Measurements from ENCODE around the gene OR11A1.

The OR11A1 gene, protein sequence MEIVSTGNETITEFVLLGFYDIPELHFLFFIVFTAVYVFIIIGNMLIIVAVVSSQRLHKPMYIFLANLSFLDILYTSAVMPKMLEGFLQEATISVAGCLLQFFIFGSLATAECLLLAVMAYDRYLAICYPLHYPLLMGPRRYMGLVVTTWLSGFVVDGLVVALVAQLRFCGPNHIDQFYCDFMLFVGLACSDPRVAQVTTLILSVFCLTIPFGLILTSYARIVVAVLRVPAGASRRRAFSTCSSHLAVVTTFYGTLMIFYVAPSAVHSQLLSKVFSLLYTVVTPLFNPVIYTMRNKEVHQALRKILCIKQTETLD

DNA sequence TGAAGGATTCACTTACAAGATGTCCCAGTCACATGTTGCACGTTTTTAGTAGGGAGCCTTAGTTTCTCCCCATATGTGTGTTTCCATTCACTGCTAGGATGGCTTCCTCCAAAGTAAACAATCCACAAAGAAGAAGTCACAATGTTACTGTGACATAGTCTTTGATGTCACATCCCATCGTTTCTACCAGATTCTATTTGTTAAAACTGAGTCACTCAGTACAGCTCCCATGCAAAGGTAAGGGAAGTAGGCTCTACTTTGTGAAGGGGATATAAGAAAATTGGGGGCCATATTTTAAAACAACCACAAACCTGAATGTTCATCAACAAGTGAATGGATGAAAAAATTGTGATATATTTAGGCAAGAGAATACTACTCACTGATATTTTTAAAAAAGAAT is at the start of gene OR11A1, which contains the start of gene OR2H1:
OR11A1 (minus strand) TSS at position 101 of the 400 bp plus-strand sequence. CDS start 29,430 bp downstream, outside the sequence.
OR2H1 (plus strand) TSS at position 185 of the 400 bp plus-strand sequence. CDS start 4,615 bp downstream, outside the sequence.
- DNase-seq: no peak

- DNase-seq: no peak
Measured at GRCh38 chr6:29506446-29507067, 49.7 kb upstream of the OR11A1 start.

- no peak for DNase-seq
Measured at GRCh38 chr6:29505808-29506207, 48.9 kb upstream of the OR11A1 start.

DNA sequence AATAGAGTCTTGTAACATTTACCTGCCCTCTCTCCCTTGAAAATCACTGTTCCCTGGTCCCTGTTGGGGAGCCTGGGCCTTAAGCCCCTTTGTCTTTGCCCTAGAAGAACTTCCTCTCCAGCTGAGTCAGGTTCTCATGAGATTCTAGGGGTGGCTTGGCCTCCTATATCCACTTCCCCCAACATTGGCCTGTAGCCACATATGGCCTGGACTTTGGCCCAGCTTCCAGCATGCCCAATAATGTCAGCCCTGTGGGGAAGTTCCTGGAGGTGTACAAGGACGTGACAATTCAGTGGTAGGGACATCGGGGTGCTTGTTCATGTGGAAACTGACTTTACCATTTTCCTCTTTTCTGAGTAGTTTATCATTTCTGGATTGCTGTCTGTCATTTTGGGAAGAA is 48.1 kb upstream of the OR11A1 start:
- DNase-seq: no peak

GRCh38 chr6:29502597-29502996 is 45.7 kb upstream of the OR11A1 start:
- no peak for DNase-seq

- no peak for DNase-seq
Measured at GRCh38 chr6:29502181-29502580, 45.3 kb upstream of the OR11A1 start.

DNA sequence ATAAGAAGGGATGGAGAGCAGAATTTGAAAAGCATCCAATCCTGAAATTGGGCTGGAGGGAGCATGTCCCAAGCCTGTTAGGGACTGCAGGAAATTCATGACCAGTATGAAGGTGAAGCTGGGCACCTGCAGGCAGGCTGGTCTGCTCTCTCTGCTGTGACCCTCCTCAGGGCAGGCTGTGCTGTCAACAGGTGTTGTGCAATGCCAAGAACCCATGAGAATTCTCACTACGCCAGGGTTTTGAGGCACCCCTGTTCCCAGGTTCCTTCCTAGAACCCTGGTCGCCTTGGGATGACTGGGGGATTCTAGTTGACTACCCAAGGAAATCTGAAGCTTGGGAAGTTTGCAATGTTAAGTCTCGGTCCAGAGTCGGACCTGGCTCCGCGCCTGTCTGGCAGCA is 44.2 kb upstream of the OR11A1 start:
- no peak for DNase-seq

- no peak for DNase-seq
Measured at GRCh38 chr6:29500594-29500993, 43.7 kb upstream of the OR11A1 start.

GRCh38 chr6:29499704-29500103 is 42.8 kb upstream of the OR11A1 start:
- DNase-seq: no peak

DNA sequence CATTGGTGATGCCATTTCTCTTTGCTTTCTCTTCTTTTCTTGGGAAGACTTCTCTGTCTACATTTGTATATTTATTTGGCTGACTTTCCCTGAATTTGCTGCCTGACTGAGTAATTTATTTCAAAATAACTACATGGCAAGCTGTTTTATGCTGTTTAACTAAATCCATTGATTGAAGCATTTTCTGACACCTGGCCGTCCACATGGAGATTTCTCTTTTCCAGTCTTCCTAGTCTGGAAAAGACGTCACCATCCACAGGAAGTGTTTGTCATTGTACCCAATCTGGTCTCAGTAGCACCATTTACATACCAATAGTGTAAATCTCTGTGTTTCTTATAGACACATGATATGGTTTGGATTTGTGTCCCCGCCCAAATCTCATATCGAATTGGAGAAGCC is 40.1 kb upstream of the OR11A1 start:
- DNase-seq: no peak

DNA sequence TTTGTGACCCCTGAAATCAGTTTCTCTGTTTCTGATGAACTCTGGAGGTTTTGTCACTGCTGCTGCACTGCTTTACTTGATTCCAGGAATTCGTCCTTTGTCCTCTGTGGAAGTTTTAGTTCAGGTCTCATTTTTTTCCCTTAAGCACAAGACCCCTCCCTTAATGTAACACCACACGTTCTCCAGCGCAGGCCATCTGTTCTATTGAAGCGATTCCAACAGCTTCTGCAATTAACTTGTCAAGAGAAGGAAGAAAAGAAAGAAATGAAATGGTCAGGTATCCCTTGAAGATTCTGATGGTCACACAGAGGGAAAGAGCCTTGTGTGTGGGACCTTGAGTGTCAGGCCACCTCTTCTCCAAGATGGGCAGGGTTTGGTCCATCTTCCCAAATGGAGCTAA is 38.7 kb upstream of the OR11A1 start:
- no peak for DNase-seq

DNA sequence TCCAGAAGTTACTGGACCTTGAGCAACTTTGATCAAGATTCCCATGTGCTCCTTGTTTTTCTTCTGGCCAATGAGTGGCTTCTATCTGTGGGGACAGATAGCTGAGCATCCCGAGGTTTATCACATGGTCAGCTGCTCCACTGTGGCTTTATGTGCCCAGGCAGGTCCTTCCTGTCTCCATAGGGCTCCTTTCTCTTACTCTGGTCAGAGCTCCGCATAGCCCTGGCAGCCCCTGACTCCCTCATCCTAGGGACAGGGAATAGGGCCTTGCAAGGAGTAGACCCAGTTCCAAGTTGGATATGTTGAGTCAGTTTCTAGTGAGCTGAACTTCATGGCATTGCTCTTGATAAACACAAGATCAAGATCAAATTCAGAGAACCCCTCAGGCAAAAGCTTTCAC is 37.3 kb upstream of the OR11A1 start:
- no peak for DNase-seq

DNA sequence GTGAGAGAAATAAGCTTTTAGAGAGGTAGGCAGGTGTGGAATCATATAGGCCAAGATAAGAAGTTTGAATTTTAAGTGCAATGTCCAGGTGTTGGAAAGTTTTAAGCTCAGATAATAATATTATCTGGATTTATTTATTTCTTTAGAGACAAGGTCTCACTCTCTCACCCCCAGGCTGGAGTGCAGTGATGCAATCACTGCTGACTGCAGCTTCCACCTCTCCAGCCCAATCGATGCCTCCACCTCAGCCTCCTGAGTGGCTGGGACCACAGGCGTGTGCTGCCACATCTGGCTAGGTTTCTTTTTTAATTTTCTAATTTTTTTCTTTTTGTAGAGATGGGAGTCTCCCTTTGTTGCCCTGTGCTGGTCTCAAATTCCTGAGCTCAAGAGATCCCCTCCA is 36.4 kb upstream of the OR11A1 start:
- DNase-seq: no peak

DNA sequence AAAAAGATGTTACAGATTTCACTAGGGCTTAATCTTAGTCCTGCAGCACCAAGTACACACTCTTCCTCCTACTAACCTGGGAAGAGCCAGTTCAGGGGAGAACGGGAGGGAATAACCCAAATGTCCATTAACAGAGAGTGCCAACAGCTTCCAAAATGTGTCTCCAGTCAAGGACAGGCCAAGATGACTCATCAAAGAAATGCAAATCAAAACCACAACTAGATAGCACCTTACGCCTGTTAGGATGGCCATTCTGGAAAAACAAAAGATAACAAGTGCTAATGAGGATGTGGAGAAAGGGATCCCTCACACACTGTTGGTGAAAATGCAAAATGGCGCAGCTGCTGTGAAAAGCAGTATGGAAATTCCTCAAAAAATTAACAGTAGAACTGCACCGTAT is 34.7 kb upstream of the OR11A1 start:
- no peak for DNase-seq

GRCh38 chr6:29490552-29490951 is 33.7 kb upstream of the OR11A1 start:
- no peak for DNase-seq

DNA sequence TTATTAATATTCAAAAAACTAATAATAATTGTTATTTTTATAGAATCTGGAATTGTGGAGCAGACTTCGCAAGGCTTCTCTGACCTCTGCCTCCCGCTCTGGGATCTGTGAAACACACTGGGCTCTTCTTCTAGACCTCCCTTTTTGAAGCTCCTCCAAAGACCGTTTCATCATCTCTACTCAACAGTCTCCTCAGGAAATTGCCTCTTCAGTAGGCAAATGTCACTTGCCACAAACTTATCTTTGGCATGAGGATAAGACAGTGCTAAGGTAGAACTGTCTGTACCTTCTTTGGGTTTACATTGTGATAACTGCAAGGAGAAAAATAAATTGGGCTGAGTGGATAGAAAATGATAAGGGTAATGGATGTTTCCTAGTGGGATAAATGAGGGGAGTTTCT is 33.2 kb upstream of the OR11A1 start:
- no peak for DNase-seq

DNA sequence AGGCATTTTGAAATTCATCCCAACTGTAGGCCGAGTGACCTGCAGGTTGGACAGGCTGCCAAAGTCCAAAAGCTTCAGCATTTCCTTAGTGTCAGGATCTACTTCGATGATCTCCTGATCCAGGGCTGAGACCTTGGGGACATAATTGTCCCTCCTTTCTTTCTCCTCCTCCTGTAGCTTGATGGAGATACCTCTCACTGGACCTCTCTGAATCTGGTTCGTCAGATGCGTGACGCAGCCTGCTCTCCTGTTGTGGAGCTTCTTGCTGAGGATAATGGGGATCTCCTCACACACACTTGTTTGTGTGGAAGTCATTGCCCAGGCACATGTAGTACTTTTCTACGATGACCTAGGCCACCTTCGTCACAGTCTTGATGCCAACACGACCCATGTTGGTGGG is 32.4 kb upstream of the OR11A1 start:
- DNase-seq: no peak

DNA sequence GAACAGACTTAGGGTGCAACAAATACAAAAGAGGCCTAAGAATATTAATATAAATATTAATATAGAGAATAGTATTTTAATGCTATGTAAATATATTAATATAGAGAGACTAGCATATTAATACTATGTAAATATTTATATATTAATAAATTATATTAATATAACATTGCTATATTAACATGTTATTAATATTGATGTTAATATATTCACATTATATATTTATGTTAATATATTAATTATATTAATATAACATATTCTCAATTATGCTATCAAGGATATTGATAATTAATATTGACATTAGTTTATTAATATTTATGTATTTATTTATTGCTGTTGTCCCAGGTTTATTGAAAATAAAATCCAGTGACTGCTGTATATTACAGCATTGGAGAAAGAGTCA is 32.0 kb upstream of the OR11A1 start:
- DNase-seq: no peak

DNA sequence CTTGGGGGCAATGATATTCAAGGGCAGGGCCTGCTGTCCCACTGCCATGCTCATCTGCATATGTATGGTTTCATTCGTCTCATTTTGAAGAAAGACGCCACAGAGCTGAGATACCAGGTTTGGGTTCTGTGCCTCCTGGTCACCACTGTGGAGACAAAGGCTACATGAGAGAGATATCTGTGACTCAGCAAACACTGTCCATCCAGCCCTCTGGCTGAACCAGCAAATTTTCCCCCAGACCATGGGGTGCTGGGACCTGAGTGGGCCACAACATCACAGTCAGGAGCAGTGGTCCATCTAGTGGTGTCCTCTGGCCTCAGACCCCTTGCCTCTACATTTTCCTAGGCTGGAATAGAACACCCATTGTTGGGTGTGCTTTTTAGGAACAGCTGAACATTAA is 30.8 kb upstream of the OR11A1 start, which contains the start of gene MAS1L:
MAS1L (minus strand) TSS at position 297 of the 400 bp plus-strand sequence; CDS start at position 243, 54 bp downstream.
- DNase-seq: no peak

DNA sequence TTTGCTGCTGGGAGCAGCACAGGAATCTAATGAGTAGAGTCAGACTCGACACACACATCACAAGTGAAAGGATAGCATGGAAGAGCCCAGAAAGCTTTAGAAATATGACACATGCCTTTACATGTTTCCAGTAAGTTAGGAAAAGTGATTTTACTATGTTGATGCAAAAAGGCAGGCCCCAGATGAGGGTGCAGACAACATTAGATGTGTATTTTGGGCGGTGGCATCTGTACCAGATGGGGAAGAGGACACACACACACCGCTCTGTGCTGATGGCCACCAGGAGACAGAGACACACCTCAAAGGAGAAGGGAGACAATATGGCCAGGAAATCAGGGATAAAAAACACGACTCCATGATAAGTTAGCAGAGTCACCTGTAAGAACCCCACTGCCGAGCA is 30.3 kb upstream of the OR11A1 start:
- no peak for DNase-seq

- no peak for DNase-seq
Measured at GRCh38 chr6:29486577-29486976, 29.7 kb upstream of the OR11A1 start.

DNA sequence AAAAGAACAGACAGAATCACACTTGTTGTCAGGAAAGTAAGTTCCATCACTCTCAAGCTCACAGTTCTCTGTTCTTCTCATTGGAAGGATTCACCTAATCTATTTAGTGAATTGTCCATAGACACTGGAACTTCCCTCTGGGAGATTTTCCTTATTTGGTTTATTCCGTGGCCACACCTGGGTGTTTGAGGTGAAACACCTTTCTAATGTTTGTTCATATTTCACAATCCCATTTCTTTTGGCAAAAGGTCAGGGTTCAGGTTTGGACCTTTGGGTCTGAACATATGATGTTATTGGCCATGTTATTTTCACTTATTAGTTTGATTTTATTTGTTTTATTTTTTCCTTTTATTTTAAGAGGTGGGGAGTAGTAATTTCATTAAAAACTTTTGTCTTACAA is 26.9 kb upstream of the OR11A1 start:
- DNase-seq: no peak

DNA sequence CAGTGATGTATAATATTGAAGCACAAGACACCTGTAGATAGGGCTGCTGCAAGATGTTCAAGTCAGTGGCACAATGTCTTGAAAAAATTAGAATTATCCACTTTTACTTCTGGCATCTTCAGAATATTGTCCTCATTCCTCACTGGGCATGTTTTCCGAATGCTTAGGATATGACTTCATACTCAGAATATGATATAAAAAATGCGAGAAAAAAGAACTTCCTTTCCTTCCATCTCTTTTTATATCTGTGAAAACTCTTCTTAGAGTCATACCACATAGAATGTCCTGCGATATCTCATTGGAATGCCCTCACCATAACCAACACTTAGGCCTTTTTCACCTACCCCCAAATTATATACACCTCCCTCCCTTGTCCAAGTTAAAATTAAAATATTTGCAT is 26.3 kb upstream of the OR11A1 start:
- no peak for DNase-seq

DNA sequence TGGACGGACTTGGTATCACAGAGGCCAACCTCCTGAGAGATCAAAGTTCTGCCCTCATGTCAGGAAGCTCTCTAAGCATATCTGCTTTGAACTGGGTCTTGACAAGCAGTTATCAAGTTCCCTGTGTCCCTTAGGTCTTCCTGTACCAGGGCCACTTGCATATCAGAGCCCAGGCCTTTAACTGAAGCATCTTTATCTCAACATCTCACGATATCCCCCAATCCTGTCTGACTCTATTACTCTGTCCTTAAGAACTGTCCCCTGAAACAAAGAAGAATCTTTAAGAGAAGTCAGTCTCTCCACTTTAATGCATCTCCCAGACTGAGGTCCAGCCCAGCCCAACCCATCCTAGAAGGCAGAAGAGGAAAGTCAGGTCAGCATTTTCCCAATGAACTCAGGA is 22.7 kb upstream of the OR11A1 start:
- DNase-seq: no peak

DNA sequence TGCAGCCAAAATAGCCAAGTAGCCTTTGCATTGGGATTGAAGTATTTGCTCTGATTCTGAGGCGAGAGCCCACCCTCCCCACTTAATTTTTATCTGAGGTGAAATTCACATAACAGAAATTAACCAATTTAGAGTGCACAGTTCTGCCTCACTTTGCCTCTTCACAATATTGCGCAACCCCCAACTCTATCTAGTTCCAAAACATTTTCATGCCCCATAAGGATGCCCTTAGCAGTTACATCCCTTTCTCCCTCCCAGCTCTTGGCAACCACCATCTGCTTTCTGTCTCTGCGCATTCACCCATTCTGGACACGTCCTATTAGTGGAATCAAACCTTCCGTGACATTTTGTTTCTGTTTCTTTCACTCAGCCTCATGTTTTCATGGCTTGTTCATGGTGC is 21.9 kb upstream of the OR11A1 start:
- DNase-seq: no peak

Data from NCI-H69 (cell line).